Umbilical cord (tissue), 2 donors: ENCODE data around the gene PELO. TPM values are rescaled to one million over a fixed set of nuclear protein-coding genes. Genes with fewer than 3 reads are reported as not detected.
A peak's percentile ranks its signal among the peaks of the same experiment; 100 is the strongest.
"Not testable (repeated sequence)": the region's sequence is repeated elsewhere in the genome, so short reads cannot be mapped to it uniquely, and the experiment has no call there.

Source experiments
- DNase-seq: peaks from one replicate; pipeline ENCODE4 v3.0.0-alpha.2; 2015; ENCODE audit warnings: low spot score
- total RNA-seq: library from RNA; depleted of rRNA; stranded (reverse); fragments of >200 nt; gene quantifications from one replicate; pipeline ENCODE4 v1.2.3, GENCODE V29; 2014; ENCODE audit warnings: low replicate concordance; ENCODE audit not compliant: insufficient read depth

Gene PELO
- total RNA-seq, result 57.5 TPM

DNA sequence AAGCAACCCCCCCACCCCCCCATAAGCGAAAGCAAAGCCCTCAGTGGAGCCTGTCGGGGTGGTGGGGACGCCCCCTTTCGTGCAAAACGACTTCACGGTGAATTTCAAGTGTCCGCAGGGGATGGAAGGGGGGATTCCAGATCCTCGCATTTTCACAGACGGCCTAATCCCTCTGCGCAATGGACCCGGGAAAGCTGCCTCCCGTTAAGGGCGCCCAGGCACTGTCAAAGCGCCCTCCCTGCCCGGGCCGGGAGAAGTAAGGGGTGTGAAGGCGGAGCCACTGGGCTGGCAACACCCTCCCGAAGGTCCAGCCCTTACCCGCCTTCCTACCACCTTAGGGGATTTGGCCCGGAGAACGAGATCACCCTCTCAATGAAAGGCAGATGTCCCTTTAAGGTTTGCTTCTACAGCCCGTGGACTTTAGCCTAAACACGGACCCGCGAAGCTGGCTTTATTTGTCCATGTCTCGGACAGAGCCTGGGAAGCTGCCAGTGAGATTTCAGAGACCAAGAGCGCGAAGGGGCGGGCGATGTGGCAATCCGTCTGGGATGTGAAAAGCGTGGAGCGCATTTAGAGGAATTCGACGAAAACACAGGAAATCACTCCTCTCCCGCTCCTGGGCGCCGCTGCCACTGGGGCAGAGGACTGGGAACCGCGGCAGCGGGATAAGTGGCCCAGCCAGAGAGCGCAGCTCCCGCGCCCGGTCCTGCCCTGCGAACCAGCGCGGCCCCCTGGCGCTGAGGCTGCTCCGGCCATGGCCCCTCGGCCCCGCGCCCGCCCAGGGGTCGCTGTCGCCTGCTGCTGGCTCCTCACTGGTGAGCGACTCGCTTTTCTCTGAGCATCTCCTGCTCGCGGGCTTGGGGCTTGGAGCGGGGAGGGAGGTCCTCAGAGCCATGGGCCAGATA, at the start of gene PELO, which contains the start of gene ITGA1:
PELO (plus strand) TSS at position 317 of the 905 bp plus-strand sequence. CDS start 12,479 bp downstream, outside the sequence.
ITGA1 (plus strand) TSS at position 317 of the 905 bp plus-strand sequence; CDS start at position 755, 438 bp downstream.
- peak; percentile 93 for DNase-seq

- peak; percentile 92 for DNase-seq
Measured at GRCh38 chr5:52738095-52738506, 49.6 kb upstream of the PELO start.

DNA sequence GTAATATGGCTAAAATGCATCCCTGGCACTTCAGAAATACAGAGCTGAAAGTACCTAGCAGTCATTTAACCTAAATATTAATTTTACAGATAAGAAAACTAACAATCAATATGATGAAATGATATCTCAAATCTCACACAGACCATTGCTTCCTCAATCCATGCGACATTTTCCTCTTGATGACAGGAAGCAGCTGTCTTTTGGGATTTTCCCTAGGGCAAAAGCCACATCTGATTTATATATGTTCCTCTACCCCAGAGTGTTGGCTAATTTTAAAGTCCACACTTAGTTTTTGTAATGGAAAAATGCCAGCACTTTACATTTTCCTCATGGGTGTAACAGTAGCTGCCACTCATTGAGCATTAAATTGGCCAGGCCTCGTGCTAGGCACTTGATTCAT, 47.7 kb upstream of the PELO start:
- DNase-seq, result no peak

DNA sequence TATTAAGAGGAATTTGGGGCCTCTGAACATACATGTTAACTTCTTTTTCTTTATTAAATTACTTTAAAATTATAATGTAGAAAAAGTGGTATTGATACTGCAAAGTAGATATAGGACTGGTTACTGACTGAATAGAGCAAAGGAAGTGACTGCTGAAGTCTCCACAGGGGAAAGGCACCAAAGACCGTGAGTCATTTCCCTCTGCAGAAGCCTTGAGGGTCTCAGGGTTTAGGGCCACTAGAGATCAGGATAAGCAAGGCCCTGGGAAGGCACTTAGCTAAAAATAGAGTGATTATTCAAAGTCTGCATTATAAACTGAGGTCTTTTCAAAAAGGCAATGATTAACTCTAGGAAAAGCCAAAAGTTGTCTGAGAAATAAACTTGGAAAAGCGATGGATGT, 44.7 kb upstream of the PELO start:
- DNase-seq, result no peak

DNA sequence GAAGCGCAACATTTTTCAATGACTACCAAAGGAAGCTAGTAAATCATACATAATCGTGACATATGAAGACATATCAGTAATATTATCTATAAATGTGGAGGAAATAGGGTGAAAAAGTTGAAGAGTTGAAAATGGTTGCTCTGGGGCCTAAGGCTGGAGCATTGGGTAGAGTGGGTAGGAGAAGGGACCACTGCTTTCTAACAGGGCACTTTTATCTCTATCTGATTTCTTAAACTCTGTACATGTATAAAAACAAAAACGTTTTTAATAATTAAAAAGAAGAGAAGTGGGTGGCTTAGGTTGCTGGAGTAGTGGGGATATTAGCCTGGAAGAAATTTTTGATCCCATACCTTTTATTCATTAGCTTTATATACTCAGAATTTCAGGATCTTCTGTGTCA, 44.2 kb upstream of the PELO start:
- DNase-seq, result no peak

GRCh38 chr5:52743970-52744369, 43.7 kb upstream of the PELO start:
- peak; percentile 11 for DNase-seq

- DNase-seq, result not testable (repeated sequence)
Measured at GRCh38 chr5:52744867-52745458, 42.8 kb upstream of the PELO start.

- no peak for DNase-seq
Measured at GRCh38 chr5:52746539-52746938, 41.2 kb upstream of the PELO start.

GRCh38 chr5:52748590-52748989, 39.1 kb upstream of the PELO start:
- no peak for DNase-seq

- no peak for DNase-seq
Measured at GRCh38 chr5:52749666-52750065, 38.0 kb upstream of the PELO start.

GRCh38 chr5:52751137-52751536, 36.6 kb upstream of the PELO start:
- no peak for DNase-seq

DNA sequence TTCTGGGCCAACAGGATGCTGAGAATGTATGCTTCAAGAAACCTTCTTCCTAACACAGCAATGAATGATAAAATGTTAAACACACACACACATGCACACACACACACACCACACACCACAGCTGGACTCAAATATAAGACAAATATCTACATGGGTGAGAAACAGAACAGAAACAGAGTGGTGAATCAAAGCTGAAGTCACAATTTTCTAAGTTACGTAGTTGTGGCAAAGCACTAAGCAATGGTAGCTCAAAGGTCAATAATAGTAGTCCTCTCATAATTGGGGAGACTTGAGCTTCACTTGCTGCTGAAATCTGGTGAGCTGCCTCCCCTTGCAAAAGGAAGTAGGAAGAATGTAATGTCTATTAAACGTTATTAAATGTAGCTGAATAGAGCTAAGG, 33.7 kb upstream of the PELO start:
- no peak for DNase-seq

- DNase-seq, result no peak
Measured at GRCh38 chr5:52757527-52757926, 30.2 kb upstream of the PELO start.

GRCh38 chr5:52758014-52758413, 29.7 kb upstream of the PELO start:
- DNase-seq, result no peak

DNA sequence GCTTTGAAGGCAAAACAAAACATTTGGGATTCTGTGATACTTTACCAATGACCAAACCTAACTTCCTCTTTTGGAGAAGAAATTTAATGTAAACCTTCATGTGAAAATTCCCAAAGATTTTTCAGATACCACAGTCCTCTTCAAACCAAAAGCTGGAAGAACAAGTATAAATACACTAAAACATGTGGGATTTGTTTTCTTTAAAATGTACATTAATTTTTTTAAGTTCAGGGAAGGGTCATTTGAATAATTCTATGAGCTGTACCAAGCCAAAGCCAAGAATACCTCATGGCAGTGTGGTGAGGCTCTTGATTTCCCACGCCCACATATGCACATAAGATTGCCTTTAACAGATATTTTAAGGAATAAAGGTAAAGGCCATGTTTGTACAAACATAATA, 28.4 kb upstream of the PELO start:
- DNase-seq, result no peak

GRCh38 chr5:52760695-52761366, 26.9 kb upstream of the PELO start:
- no peak for DNase-seq

DNA sequence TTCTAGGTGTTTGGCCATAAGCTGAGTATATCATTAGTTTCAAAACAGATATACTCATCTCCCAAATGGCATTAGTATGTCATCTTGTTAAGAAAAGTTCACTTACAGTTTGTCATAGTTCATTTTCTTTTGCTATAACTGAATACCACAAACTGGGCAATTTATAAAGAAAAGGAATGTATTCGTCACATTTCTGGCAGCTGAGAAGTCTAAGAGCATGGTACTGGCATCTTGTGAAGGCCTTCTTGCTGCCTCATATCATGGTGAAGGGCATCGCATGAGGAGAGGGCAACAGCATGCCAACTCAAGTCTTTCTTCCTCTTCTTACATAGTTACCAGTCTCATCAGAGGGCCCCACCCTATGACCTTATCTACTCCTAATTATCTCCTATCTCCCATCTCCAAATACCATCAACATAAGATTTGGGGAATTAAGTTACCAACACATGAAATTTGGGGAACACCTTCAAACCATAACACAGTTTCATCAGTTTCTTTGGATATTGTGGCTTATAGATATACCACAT, 20.4 kb upstream of the PELO start:
- no peak for DNase-seq

GRCh38 chr5:52767766-52768480, 19.8 kb upstream of the PELO start:
- DNase-seq, result no peak

DNA sequence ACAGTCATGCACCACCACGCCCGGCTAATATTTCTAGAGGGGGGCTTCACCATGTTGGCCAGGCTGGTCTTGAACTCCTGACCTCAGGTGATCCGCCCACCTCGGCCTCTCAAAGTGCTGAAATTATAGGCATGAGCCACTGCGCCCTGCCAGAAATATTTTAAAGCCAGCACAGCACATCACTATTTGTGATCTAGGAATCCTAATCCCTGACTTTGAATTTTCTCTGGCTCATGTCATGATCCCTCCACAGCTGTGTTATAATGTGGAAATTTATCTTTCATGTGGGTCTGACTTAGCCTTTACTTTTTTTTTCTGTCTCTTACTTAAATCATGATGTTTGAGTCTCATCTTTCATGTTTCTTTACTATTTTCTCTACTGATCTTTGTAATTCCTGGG, 18.7 kb upstream of the PELO start:
- DNase-seq, result peak; percentile 91

GRCh38 chr5:52770287-52770939, 17.3 kb upstream of the PELO start:
- DNase-seq, result no peak
